GM12878 (cell line): Measurements from ENCODE around the gene SVEP1. TPM values are rescaled to one million over a fixed set of nuclear protein-coding genes. Genes with fewer than 3 reads are reported as not detected.

ENCODE experiments used
- ATF7 ChIP-seq: fragments of 450-650 bp; IDR thresholded peaks from 2 replicates; pipeline ENCODE4 v1.6.1; 2016; ENCODE audit warnings: low read depth, mild to moderate bottlenecking
- BACH1 ChIP-seq: fragments of 450-650 bp; IDR thresholded peaks from 2 replicates; pipeline ENCODE4 v1.6.1; 2017; ENCODE audit warnings: mild to moderate bottlenecking, borderline replicate concordance
- BCL11A ChIP-seq: IDR thresholded peaks from 2 replicates; pipeline ENCODE4 v1.6.1; 2011; ENCODE audit warnings: low read depth, low read length
- BMI1 ChIP-seq: fragments of 450-650 bp; IDR thresholded peaks from 2 replicates; pipeline ENCODE4 v1.6.1; 2016; ENCODE audit warnings: mild to moderate bottlenecking, moderate library complexity, borderline replicate concordance
- CREB1 ChIP-seq: IDR thresholded peaks from 2 replicates; pipeline ENCODE4 v1.6.1; 2012; ENCODE audit warnings: low read depth, mild to moderate bottlenecking, inconsistent platforms
- CREM ChIP-seq: IDR thresholded peaks from 2 replicates; pipeline ENCODE4 v1.6.1; 2014; ENCODE audit warnings: antibody characterized with exemption, low read depth
- DPF2 ChIP-seq: fragments of 450-650 bp; IDR thresholded peaks from 2 replicates; pipeline ENCODE4 v1.6.1; 2017; ENCODE audit warnings: mild to moderate bottlenecking
- EP300 ChIP-seq, 2 experiments: fragments of 150-350 bp in 1 of 2; IDR thresholded peaks; 2 replicates each; pipeline ENCODE4 v1.6.1; 2011 to 2012; ENCODE audit warnings: low read depth in 2 of 2, low read length in 2 of 2, borderline replicate concordance in 1 of 2, improper control_type of control experiment in 1 of 2, inconsistent platforms in 1 of 2; ENCODE audit not compliant: control insufficient read depth in 1 of 2
- FOXM1 ChIP-seq: IDR thresholded peaks from 2 replicates; pipeline ENCODE4 v1.6.1; 2012; ENCODE audit warnings: low read depth, mild to moderate bottlenecking, inconsistent platforms, low read length, moderate library complexity
- HDGF ChIP-seq: fragments of 450-650 bp; IDR thresholded peaks from 2 replicates; pipeline ENCODE4 v1.6.1; 2016; ENCODE audit warnings: antibody characterized with exemption
- IRF4 ChIP-seq: IDR thresholded peaks from 2 replicates; pipeline ENCODE4 v1.6.1; 2011; ENCODE audit warnings: low read depth, low read length
- JUNB ChIP-seq: IDR thresholded peaks from 2 replicates; pipeline ENCODE4 v1.6.1; 2016; ENCODE audit warnings: antibody characterized with exemption, mild to moderate bottlenecking
- LARP7 ChIP-seq: fragments of 450-650 bp; IDR thresholded peaks from 2 replicates; pipeline ENCODE4 v1.6.1; 2017; ENCODE audit warnings: mild to moderate bottlenecking
- MEF2A ChIP-seq: IDR thresholded peaks from 2 replicates; pipeline ENCODE4 v1.6.1; 2011; ENCODE audit warnings: low read depth, mild to moderate bottlenecking, low read length, moderate library complexity; ENCODE audit not compliant: insufficient read depth
- MTA3 ChIP-seq: IDR thresholded peaks from 2 replicates; pipeline ENCODE4 v1.6.1; 2012; ENCODE audit warnings: low read length, inconsistent platforms, borderline replicate concordance
- NBN ChIP-seq: fragments of 450-650 bp; IDR thresholded peaks from 2 replicates; pipeline ENCODE4 v1.6.1; 2016
- NFXL1 ChIP-seq: fragments of 450-650 bp; IDR thresholded peaks from 2 replicates; pipeline ENCODE4 v1.6.1; 2017; ENCODE audit warnings: antibody characterized with exemption, mild to moderate bottlenecking, borderline replicate concordance
- NRF1 ChIP-seq: conservative IDR thresholded peaks from 2 replicates; pipeline ENCODE4 v1.6.1; 2011; ENCODE audit warnings: mild to moderate bottlenecking, low read depth, low read length, improper control_type of control experiment
- PAX5 ChIP-seq: IDR thresholded peaks from 2 replicates; pipeline ENCODE4 v1.6.1; 2011; ENCODE audit warnings: low read depth, low read length, borderline replicate concordance
- PML ChIP-seq: IDR thresholded peaks from 2 replicates; pipeline ENCODE4 v1.6.1; 2012; ENCODE audit warnings: low read length, inconsistent platforms
- POLR2AphosphoS5 ChIP-seq: IDR thresholded peaks from 2 replicates; pipeline ENCODE4 v1.6.1; 2011; ENCODE audit warnings: mild to moderate bottlenecking, low read length, inconsistent platforms
- RELA ChIP-seq: fragments of 450-650 bp; IDR thresholded peaks from 2 replicates; pipeline ENCODE4 v1.8.0; 2014; ENCODE audit warnings: borderline replicate concordance; ENCODE audit not compliant: partially characterized antibody
- SP1 ChIP-seq: IDR thresholded peaks from one replicate; pipeline ENCODE4 v1.6.1; 2011; ENCODE audit warnings: low read depth, low read length
- SREBF1 ChIP-seq: IDR thresholded peaks from 2 replicates; pipeline ENCODE4 v1.6.1; 2012; ENCODE audit warnings: mild to moderate bottlenecking, low read length
- TARDBP ChIP-seq: IDR thresholded peaks from 2 replicates; pipeline ENCODE4 v1.6.1; 2016; ENCODE audit warnings: borderline replicate concordance
- TCF3 ChIP-seq: IDR thresholded peaks from 2 replicates; pipeline ENCODE4 v1.6.1; 2012; ENCODE audit warnings: low read depth, mild to moderate bottlenecking, low read length, borderline replicate concordance; ENCODE audit not compliant: insufficient read depth
- ZNF217 ChIP-seq: fragments of 450-650 bp; IDR thresholded peaks from 2 replicates; pipeline ENCODE4 v1.6.1; 2017; ENCODE audit warnings: antibody characterized with exemption, mild to moderate bottlenecking
- polyA plus RNA-seq, 11 experiments: library from polyadenylated mRNA; depleted of rRNA in 4 of 11; unstranded in 6 of 11; stranded (reverse) in 5 of 11; fragments of >200 nt; fragmentation: Nextera tagmentation in 4 of 11; fragmentation: Illumina TruSeq in 1 of 11; extraction: Ambion mirVana in 4 of 11; extraction: Trizol in 1 of 11; gene quantifications; 1 replicate in 1 of 11; 2 replicates in 10 of 11; pipeline versions ENCODE4 v1.2.1 to v1.2.3, GENCODE V29; 2011 to 2016; ENCODE audit warnings: inconsistent platforms in 2 of 11, missing spikeins in 2 of 11, low read depth in 1 of 11
- total RNA-seq, 4 experiments: library from RNA; depleted of rRNA in 3 of 4; stranded (reverse); fragments of >200 nt in 3 of 4; fragmentation: Illumina TruSeq in 1 of 4; extraction: Trizol in 1 of 4; gene quantifications; 2 replicates each; pipeline versions ENCODE4 v1.2.1 to v1.2.3, GENCODE V29; 2013 to 2021
- TF ChIP-seq, protein P1 (sequence below): IDR thresholded peaks from 2 replicates; pipeline ENCODE4 v1.6.1; 2012; ENCODE audit warnings: low read depth, low read length, improper control_type of control experiment
- TF ChIP-seq, protein P2 (sequence below): IDR thresholded peaks from 2 replicates; pipeline ENCODE4 v1.6.1; 2012; ENCODE audit warnings: low read length, inconsistent platforms
- TF ChIP-seq, protein P3 (sequence below): fragments of 450-650 bp; IDR thresholded peaks from 2 replicates; pipeline ENCODE4 v1.6.1; 2018; ENCODE audit warnings: mild to moderate bottlenecking, low read depth, moderate library complexity; ENCODE audit not compliant: partially characterized antibody

The SVEP1 gene
- total and polyA plus RNA-seq, 10 of the 15 experiments (the other 5 are each of a cell fraction or from before 2014, with no cell fraction given), result under 0.01 to 0.05 (median 0.01) TPM; not detected in 5

DNA sequence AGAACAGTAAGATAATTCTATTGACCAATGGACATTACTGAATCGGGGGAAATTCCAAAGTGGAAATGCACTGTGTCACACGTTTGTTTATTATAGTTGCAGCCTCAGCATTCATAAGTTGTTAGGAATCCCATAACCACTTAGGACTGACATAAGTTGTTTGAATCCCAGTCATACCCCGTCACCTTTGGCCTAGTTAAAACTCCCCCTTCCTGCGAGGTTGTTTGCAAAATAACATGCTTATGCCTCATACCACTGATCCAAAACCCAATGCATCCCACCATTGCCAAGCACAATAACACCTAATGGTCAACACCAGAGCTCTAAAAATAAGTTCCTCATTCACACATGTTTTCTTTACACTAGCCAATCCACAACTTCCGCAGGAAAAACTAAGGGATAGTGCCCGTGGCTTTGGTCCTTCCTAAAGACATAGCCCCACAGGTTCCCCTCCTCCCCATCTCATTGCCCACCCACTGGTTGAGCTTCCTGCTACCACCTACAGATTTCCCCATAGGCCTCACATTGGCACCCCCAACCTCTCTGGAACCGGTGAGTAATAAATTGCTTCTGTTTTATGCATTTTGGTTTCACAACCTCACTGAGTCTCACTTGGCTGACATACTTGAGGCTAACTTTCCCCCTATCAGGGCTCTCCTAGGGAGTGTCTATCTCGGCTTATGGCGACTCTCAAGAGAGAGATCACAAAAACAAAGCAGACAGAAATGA is 46.7 kb upstream of the SVEP1 start (continued):
- peak; percentile 74; the same call in 1 of the 2 replicates for TF ChIP-seq MTA3
- peak; percentile 61; the same call in 1 of the 2 replicates for TF ChIP-seq BMI1
- peak; percentile 49; the same call in 1 of the 2 replicates for TF ChIP-seq ZNF217
- no peak for TF ChIP-seq RELA
- no peak for TF ChIP-seq NFXL1
- TF ChIP-seq PAX5, result peak; percentile 77
- TF ChIP-seq CREM, result peak; percentile 81
- TF ChIP-seq BCL11A, result peak; percentile 88
- TF ChIP-seq JUNB, result peak; percentile 95
- TF ChIP-seq, protein P1, sequence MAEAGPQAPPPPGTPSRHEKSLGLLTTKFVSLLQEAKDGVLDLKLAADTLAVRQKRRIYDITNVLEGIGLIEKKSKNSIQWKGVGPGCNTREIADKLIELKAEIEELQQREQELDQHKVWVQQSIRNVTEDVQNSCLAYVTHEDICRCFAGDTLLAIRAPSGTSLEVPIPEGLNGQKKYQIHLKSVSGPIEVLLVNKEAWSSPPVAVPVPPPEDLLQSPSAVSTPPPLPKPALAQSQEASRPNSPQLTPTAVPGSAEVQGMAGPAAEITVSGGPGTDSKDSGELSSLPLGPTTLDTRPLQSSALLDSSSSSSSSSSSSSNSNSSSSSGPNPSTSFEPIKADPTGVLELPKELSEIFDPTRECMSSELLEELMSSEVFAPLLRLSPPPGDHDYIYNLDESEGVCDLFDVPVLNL, result no peak
- peak; percentile 54; the same call in 1 of the 2 replicates for TF ChIP-seq FOXM1
- no peak for TF ChIP-seq POLR2AphosphoS5
- TF ChIP-seq TCF3, result no peak
- no peak for TF ChIP-seq NRF1
- TF ChIP-seq TARDBP, result no peak
- TF ChIP-seq BACH1, result no peak
- TF ChIP-seq EP300 (IDR thresholded peaks at IDR 0.05; ENCODE audit: borderline replicate concordance in 1 of 2, control insufficient read depth in 1 of 2, low read depth in 2 of 2, low read length in 2 of 2), result peak; percentile 63 to 77; a peak in 2 of 4 replicates
- peak; percentile 80 for TF ChIP-seq CREB1
- TF ChIP-seq IRF4, result peak; percentile 94
- TF ChIP-seq SREBF1, result no peak
- TF ChIP-seq ATF7, result 0 out of 2 replicates have a peak, but pooled peaks have one; percentile 54
- TF ChIP-seq SP1, result no peak
- TF ChIP-seq MEF2A, result peak; percentile 63; the same call in 1 of the 2 replicates
- TF ChIP-seq, protein P2, sequence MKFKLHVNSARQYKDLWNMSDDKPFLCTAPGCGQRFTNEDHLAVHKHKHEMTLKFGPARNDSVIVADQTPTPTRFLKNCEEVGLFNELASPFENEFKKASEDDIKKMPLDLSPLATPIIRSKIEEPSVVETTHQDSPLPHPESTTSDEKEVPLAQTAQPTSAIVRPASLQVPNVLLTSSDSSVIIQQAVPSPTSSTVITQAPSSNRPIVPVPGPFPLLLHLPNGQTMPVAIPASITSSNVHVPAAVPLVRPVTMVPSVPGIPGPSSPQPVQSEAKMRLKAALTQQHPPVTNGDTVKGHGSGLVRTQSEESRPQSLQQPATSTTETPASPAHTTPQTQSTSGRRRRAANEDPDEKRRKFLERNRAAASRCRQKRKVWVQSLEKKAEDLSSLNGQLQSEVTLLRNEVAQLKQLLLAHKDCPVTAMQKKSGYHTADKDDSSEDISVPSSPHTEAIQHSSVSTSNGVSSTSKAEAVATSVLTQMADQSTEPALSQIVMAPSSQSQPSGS, result peak; percentile 72
- TF ChIP-seq, protein P3, sequence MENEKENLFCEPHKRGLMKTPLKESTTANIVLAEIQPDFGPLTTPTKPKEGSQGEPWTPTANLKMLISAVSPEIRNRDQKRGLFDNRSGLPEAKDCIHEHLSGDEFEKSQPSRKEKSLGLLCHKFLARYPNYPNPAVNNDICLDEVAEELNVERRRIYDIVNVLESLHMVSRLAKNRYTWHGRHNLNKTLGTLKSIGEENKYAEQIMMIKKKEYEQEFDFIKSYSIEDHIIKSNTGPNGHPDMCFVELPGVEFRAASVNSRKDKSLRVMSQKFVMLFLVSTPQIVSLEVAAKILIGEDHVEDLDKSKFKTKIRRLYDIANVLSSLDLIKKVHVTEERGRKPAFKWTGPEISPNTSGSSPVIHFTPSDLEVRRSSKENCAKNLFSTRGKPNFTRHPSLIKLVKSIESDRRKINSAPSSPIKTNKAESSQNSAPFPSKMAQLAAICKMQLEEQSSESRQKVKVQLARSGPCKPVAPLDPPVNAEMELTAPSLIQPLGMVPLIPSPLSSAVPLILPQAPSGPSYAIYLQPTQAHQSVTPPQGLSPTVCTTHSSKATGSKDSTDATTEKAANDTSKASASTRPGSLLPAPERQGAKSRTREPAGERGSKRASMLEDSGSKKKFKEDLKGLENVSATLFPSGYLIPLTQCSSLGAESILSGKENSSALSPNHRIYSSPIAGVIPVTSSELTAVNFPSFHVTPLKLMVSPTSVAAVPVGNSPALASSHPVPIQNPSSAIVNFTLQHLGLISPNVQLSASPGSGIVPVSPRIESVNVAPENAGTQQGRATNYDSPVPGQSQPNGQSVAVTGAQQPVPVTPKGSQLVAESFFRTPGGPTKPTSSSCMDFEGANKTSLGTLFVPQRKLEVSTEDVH, result no peak
- peak; percentile 51 for TF ChIP-seq NBN
- TF ChIP-seq HDGF, result peak; percentile 73
- no peak for TF ChIP-seq LARP7
- no peak for TF ChIP-seq PML
- TF ChIP-seq DPF2, result peak; percentile 96
